ENCODE results near the gene ARL8B. TPM values are rescaled to one million over a fixed set of nuclear protein-coding genes. Genes with fewer than 3 reads are reported as not detected.

The ARL8B gene
- total and polyA plus RNA-seq, 2 experiments from 2014 or later: 26.4 to 41.1 TPM

GRCh38 chr3:5162102-5162501 is 40.0 kb downstream of the ARL8B start:
- H3K4me3 ChIP-seq: no peak overlapping the region
- H3K9me3 ChIP-seq (ENCODE audit: low read depth): no peaks in the 10 kb centered on the region
- no peak overlapping the region for H3K27ac ChIP-seq
- peak in 1 of 2 donors; percentile 86 for DNase-seq (ENCODE audit: low read depth in 1 of 2, low spot score in 1 of 2)
- no peak for TF ChIP-seq CTCF (IDR thresholded peaks at IDR 0.05; ENCODE audit: low read depth, low read length)
- no peaks in the 10 kb centered on the region for H3K27me3 ChIP-seq
- no peaks in the 10 kb centered on the region for H3K36me3 ChIP-seq
- H3K4me1 ChIP-seq (ENCODE audit: low read depth): peaks cover 15% of the 10 kb centered on the region

- H3K36me3 ChIP-seq: no peaks in the 10 kb centered on the region
- H3K27me3 ChIP-seq: no peaks in the 10 kb centered on the region
- no peak overlapping the region for H3K4me3 ChIP-seq
- H3K4me1 ChIP-seq (ENCODE audit: low read depth): peaks cover 15% of the 10 kb centered on the region
- no peak for DNase-seq (ENCODE audit: low read depth in 1 of 2, low spot score in 1 of 2)
- H3K27ac ChIP-seq: no peak overlapping the region
- TF ChIP-seq CTCF (IDR thresholded peaks at IDR 0.05; ENCODE audit: low read depth, low read length): no peak
- H3K9me3 ChIP-seq (ENCODE audit: low read depth): no peaks in the 10 kb centered on the region
Observed at GRCh38 chr3:5165698-5166097, 43.6 kb downstream of the ARL8B start.

GRCh38 chr3:5166846-5167245 is 44.8 kb downstream of the ARL8B start:
- no peak overlapping the region for H3K27ac ChIP-seq
- no peaks in the 10 kb centered on the region for H3K36me3 ChIP-seq
- H3K9me3 ChIP-seq (ENCODE audit: low read depth): no peaks in the 10 kb centered on the region
- H3K4me1 ChIP-seq (ENCODE audit: low read depth): peaks cover 3% of the 10 kb centered on the region
- DNase-seq (ENCODE audit: low read depth in 1 of 2, low spot score in 1 of 2): no peak
- H3K27me3 ChIP-seq: no peaks in the 10 kb centered on the region
- TF ChIP-seq CTCF (IDR thresholded peaks at IDR 0.05; ENCODE audit: low read depth, low read length): no peak
- no peak overlapping the region for H3K4me3 ChIP-seq

GRCh38 chr3:5168110-5168509 is 46.0 kb downstream of the ARL8B start:
- Histone ChIP-seq H3K36me3 (no peaks in the 10 kb centered on the region), H3K4me1 (ENCODE audit: low read depth) (no peaks in the 10 kb centered on the region), H3K4me3 (no peak overlapping the region), H3K27me3 (no peaks in the 10 kb centered on the region), H3K9me3 (ENCODE audit: low read depth) (no peaks in the 10 kb centered on the region), H3K27ac (no peak overlapping the region)
- DNase-seq (ENCODE audit: low read depth in 1 of 2, low spot score in 1 of 2): no peak
- TF ChIP-seq CTCF (IDR thresholded peaks at IDR 0.05; ENCODE audit: low read depth, low read length): no peak

GRCh38 chr3:5169807-5170206 is 47.7 kb downstream of the ARL8B start:
- H3K27me3 ChIP-seq: no peaks in the 10 kb centered on the region
- no peak for DNase-seq (ENCODE audit: low read depth in 1 of 2, low spot score in 1 of 2)
- no peak for TF ChIP-seq CTCF (IDR thresholded peaks at IDR 0.05; ENCODE audit: low read depth, low read length)
- no peaks in the 10 kb centered on the region for H3K9me3 ChIP-seq (ENCODE audit: low read depth)
- no peak overlapping the region for H3K4me3 ChIP-seq
- H3K27ac ChIP-seq: no peak overlapping the region
- peaks cover 6% of the 10 kb centered on the region for H3K36me3 ChIP-seq
- H3K4me1 ChIP-seq (ENCODE audit: low read depth): no peaks in the 10 kb centered on the region

- no peak overlapping the region for H3K4me3 ChIP-seq
- H3K27ac ChIP-seq: no peak overlapping the region
Observed at GRCh38 chr3:5170975-5171374, 48.9 kb downstream of the ARL8B start.

More at GRCh38 chr3:5170975-5171374, 48.9 kb downstream of the ARL8B start:
- TF ChIP-seq CTCF (IDR thresholded peaks at IDR 0.05; ENCODE audit: low read depth, low read length): no peak
- peaks cover 9% of the 10 kb centered on the region for H3K36me3 ChIP-seq
- no peak for DNase-seq (ENCODE audit: low read depth in 1 of 2, low spot score in 1 of 2)
- H3K4me1 ChIP-seq (ENCODE audit: low read depth): no peaks in the 10 kb centered on the region
- no peaks in the 10 kb centered on the region for H3K27me3 ChIP-seq
- H3K9me3 ChIP-seq (ENCODE audit: low read depth): no peaks in the 10 kb centered on the region

Data from cardiac muscle cell (in vitro differentiated cells and primary cell).